Transverse colon (tissue), 4 donors: Measurements from ENCODE around the gene KCP. TPM values are rescaled to one million over a fixed set of nuclear protein-coding genes. Genes with fewer than 3 reads are reported as not detected.

ENCODE experiments used
- DNase-seq: peaks from one replicate; pipeline ENCODE4 v3.0.0-alpha.2; 2019
- H3K27ac ChIP-seq, 4 donors: fragments of 200-600 bp; sonication (generic); 2 replicates each; pipeline ENCODE4 v1.5.1; 2016 to 2018; ENCODE audit warnings: inconsistent platforms in 4 of 4
- H3K27me3 ChIP-seq: fragments of 200-600 bp; sonication (generic); 2 replicates; pipeline ENCODE4 v1.5.1; 2017; ENCODE audit warnings: inconsistent platforms
- H3K36me3 ChIP-seq, 4 donors: fragments of 200-600 bp; sonication (generic); 2 replicates each; pipeline ENCODE4 v1.5.1; 2017 to 2019; ENCODE audit warnings: inconsistent platforms in 4 of 4
- H3K4me1 ChIP-seq, 4 donors: fragments of 200-600 bp; sonication (generic); 2 replicates each; pipeline ENCODE4 v1.5.1; 2017 to 2020; ENCODE audit warnings: inconsistent platforms in 4 of 4
- H3K4me3 ChIP-seq, 4 donors: fragments of 200-600 bp; sonication (generic); 1 replicate in 1 of 4; 2 replicates in 3 of 4; pipeline versions ENCODE4 v1.5.1 to v1.6.1; 2017 to 2019; ENCODE audit warnings: inconsistent platforms in 4 of 4
- H3K9me3 ChIP-seq, 2 donors: fragments of 200-600 bp; sonication (generic); 2 replicates each; pipeline ENCODE4 v1.5.1; 2017 to 2019; ENCODE audit warnings: inconsistent platforms in 2 of 2
- CTCF ChIP-seq, 5 experiments: fragments of 200-600 bp in 3 of 5; fragments of 450-650 bp in 2 of 5; sonication (generic) in 3 of 5; IDR thresholded peaks; 1 replicate in 2 of 5; 2 replicates in 3 of 5; pipeline ENCODE4 v1.5.1; 2016 to 2017; ENCODE audit warnings: antibody characterized with exemption in 5 of 5, inconsistent platforms in 3 of 5, mild to moderate bottlenecking in 2 of 5, moderate library complexity in 1 of 5
- EP300 ChIP-seq: sonication (generic); formaldehyde crosslinking; IDR thresholded peaks from one replicate; pipeline ENCODE4 v1.6.1; 2017; ENCODE audit warnings: antibody characterized with exemption, low read depth
- POLR2A ChIP-seq: fragments of 450-650 bp; IDR thresholded peaks from one replicate; pipeline ENCODE4 v1.6.1; 2016; ENCODE audit warnings: antibody characterized with exemption, mild to moderate bottlenecking, moderate library complexity
- POLR2AphosphoS5 ChIP-seq, 3 donors: sonication (generic); formaldehyde crosslinking; IDR thresholded peaks; one replicate each; pipeline ENCODE4 v1.6.1; 2016; ENCODE audit warnings: antibody characterized with exemption in 3 of 3
- WGBS, 2 donors: methylation state at CpG; one replicate each; pipeline ENCODE4 v1.1.5; 2018; ENCODE audit warnings: low coverage in 1 of 2; 5-methylcytosine and 5-hydroxymethylcytosine counted together
- in situ Hi-C, 4 donors: fragments of 200-750 bp; cut with MboI; loops; one replicate each; pipeline versions ENCODE4 v1.15.0 to v1.15.1; 2017; ENCODE audit warnings: low sequenced_read_pairs in 3 of 4, low pct_ligation_motif_present in 1 of 4, low pct_unique_long_range_greater_than_20kb in 1 of 4
- intact Hi-C: fragments of 100-400 bp; cut with DNase I; formaldehyde crosslinking; loops from one replicate; pipeline ENCODE4 v1.15.1; 2023; ENCODE audit warnings: low total_unique reads
- total RNA-seq, 4 donors: library from RNA; depleted of rRNA; stranded (reverse); fragments of >200 nt; gene quantifications; one replicate each; pipeline ENCODE4 v1.1.0, GENCODE V29; 2016

The KCP gene
- total RNA-seq, 4 donors from 2014 or later = 0.32 to 0.75 (median 0.68) TPM; not detected in 1

DNA sequence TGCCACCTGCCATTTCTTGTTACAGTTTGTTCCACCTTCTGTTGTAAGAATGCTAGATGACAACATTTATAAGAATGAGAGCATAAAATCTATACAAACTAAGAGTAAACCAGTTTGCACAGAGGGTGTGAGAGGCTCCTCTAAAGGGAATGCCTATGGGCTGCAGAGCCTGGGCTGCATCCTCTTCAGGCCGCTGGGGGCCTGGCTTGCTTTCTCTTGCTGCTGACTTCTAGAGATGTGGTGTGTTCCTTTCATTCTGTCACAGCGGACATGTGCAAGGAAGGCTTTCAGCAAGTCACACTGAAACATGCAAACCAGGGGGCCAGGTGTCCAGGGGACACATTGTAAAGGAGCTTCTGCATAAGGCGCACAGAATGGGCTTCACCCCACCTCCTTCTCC is 55.0 kb downstream of the KCP start:
- TF ChIP-seq POLR2A (no peak), POLR2AphosphoS5 (IDR thresholded peaks at IDR 0.05) (no peak), EP300 (no peak), CTCF (IDR thresholded peaks at IDR 0.05) (no peak)
- intact Hi-C loops (no loop called here), in situ Hi-C loops (loop anchor here in 2 of 4 donors (25.0 kb wide), 2 partner anchors 107 to 243 kb away; no protein-coding TSS in a partner anchor)
- Histone ChIP-seq H3K4me3 (no peak overlapping the region), H3K27ac (no peak overlapping the region), H3K27me3 (no peaks in the 10 kb centered on the region), H3K36me3 (no peaks in the 10 kb centered on the region), H3K9me3 (no peaks in the 10 kb centered on the region), H3K4me1 (peaks cover 0 to 20% (median 0%) of the 10 kb centered on the region in 4 donors)
- DNase-seq = no peak
- WGBS, 2 donors = 67 to 100% methylated on average over 1 to 3 of the region's 3 CpGs

DNA sequence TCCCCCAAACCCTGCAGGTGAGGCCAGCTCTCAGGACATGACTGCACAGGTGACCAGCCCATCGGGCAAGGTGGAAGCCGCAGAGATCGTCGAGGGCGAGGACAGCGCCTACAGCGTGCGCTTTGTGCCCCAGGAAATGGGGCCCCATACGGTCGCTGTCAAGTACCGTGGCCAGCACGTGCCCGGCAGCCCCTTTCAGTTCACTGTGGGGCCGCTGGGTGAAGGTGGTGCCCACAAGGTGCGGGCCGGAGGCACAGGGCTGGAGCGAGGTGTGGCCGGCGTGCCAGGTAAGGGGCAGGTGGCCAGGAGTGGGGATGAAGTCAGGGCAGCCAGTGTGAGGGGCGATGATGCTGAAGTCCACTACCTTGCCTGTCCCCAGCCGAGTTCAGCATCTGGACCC is 56.1 kb downstream of the KCP start:
- H3K4me3 ChIP-seq = no peak overlapping the region
- TF ChIP-seq POLR2A (no peak), EP300 (no peak), POLR2AphosphoS5 (IDR thresholded peaks at IDR 0.05) (no peak), CTCF (IDR thresholded peaks at IDR 0.05) (no peak)
- H3K4me1 ChIP-seq = peaks cover 0 to 12% (median 0%) of the 10 kb centered on the region in 4 donors
- no peaks in the 10 kb centered on the region for H3K9me3 ChIP-seq
- intact Hi-C loops (no loop called here), in situ Hi-C loops (loop anchor here in 2 of 4 donors (25.0 kb wide), 2 partner anchors 108 to 242 kb away; no protein-coding TSS in a partner anchor)
- H3K36me3 ChIP-seq = no peaks in the 10 kb centered on the region
- 93% methylated on average over 16 of the region's 21 CpGs; no CpG with 5 or more reads in 1 of the 2 donors for WGBS, 2 donors
- no peak for DNase-seq
- H3K27me3 ChIP-seq = no peaks in the 10 kb centered on the region
- no peak overlapping the region for H3K27ac ChIP-seq

GRCh38 chr7:128853799-128854198 is 56.7 kb downstream of the KCP start:
- H3K36me3 ChIP-seq = no peaks in the 10 kb centered on the region
- H3K9me3 ChIP-seq = no peaks in the 10 kb centered on the region
- in situ Hi-C loops (loop anchor here in 2 of 4 donors (25.0 kb wide), 2 partner anchors 109 to 241 kb away; no protein-coding TSS in a partner anchor), intact Hi-C loops (no loop called here)
- DNase-seq = no peak
- no peak overlapping the region for H3K4me3 ChIP-seq
- TF ChIP-seq EP300 = no peak
- TF ChIP-seq CTCF (IDR thresholded peaks at IDR 0.05) = no peak
- no peak for TF ChIP-seq POLR2A
- no peak for TF ChIP-seq POLR2AphosphoS5 (IDR thresholded peaks at IDR 0.05)
- H3K27ac ChIP-seq = no peak overlapping the region
- peaks cover 0 to 6% (median 0%) of the 10 kb centered on the region in 4 donors for H3K4me1 ChIP-seq
- WGBS, 2 donors = 60 to 76% methylated on average over 1 to 20 of the region's 23 CpGs
- H3K27me3 ChIP-seq = no peaks in the 10 kb centered on the region

- no peaks in the 10 kb centered on the region for H3K9me3 ChIP-seq
- 79 to 100% methylated on average over 3 to 26 of the region's 28 CpGs for WGBS, 2 donors
- no peak overlapping the region for H3K4me3 ChIP-seq
- no peaks in the 10 kb centered on the region for H3K36me3 ChIP-seq
- no peak overlapping the region for H3K27ac ChIP-seq
- no peak for DNase-seq
- intact Hi-C loops (no loop called here), in situ Hi-C loops (loop anchor here in 2 of 4 donors (25.0 kb wide), 2 partner anchors 110 to 240 kb away; no protein-coding TSS in a partner anchor)
- TF ChIP-seq CTCF (IDR thresholded peaks at IDR 0.05) (no peak), POLR2A (no peak)
- peaks cover 0 to 3% (median 0%) of the 10 kb centered on the region in 4 donors for H3K4me1 ChIP-seq
- no peaks in the 10 kb centered on the region for H3K27me3 ChIP-seq
Measured at GRCh38 chr7:128852537-128853254, 57.8 kb downstream of the KCP start.
